ENCODE results near the gene WWOX.

Gene WWOX

DNA sequence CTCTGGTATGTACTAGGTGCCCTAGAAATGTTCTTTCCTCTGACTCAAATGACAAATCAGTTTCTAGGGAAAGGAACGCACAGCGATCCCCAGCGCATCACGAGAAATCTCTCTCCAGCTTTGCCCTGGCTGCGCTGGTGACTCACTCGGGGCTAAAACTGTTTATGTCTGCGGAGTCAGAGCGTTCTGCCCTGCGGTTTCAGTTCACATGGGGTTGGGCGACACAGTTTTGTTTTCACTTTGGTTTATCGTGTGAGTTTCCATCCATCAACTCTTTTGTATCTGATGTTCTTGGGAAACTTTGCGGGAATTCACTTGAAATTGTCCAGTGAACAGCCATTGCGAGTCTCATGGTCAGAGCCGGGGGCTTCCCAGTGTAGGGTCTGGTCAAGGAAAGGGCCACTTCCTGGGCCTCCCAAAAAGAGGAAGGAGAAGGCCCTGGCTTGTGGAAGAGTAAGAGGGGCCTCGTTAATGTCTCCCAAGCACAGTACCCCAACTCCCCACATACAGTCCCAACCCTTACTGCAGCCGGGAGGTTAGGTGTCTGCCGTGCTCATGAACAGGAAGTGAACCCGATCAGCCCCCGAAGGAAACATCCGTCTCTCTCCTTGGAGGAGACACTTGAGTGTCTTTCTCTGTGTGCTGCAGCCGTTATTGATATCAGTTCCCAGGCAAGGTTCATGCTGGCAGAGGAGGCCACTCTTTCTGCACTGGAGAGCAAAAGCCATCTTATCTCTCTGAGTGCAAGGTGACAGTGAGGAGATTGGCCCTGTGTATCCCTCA is 643.2 kb downstream of the WWOX start:
- DNase-seq (ENCODE audit: low spot score) = no peak

DNA sequence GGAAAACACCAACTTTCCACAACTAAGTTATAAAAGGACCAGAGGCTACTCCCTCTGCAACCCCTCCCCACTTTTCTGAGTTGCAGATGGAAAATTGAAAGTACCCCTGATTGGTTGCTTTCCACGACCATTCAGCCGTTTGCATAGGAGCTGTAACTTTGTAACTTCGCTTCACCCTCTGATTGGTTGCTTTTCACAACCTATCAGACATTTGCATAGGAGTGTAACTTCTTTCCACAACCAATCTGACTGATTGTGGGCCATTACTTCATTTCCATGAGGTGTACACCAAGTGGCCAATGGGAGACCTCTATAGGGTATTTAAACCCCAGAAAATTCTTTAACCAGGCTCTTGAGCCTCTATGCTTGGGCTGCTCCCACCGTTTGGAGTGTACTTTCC is 644.1 kb downstream of the WWOX start:
- no peak for DNase-seq (ENCODE audit: low spot score)

GRCh38 chr16:78744099-78744498 is 644.6 kb downstream of the WWOX start:
- no peak for DNase-seq (ENCODE audit: low spot score)

DNA sequence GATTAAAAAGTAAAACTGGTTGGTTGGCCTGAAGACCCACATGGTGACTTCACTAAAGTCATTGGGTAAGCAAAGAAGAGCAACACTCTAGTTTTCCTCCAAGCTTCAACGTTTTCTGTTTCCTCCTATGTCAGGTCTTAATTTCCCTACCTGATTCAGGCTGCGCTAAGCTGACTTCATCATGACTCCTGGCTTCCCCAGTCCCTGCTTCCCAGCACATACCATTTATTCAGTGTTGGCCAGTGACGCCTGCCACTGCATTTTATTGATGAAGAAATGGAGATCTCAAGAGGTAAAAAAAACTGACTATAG is 645.3 kb downstream of the WWOX start:
- no peak for DNase-seq (ENCODE audit: low spot score)

DNA sequence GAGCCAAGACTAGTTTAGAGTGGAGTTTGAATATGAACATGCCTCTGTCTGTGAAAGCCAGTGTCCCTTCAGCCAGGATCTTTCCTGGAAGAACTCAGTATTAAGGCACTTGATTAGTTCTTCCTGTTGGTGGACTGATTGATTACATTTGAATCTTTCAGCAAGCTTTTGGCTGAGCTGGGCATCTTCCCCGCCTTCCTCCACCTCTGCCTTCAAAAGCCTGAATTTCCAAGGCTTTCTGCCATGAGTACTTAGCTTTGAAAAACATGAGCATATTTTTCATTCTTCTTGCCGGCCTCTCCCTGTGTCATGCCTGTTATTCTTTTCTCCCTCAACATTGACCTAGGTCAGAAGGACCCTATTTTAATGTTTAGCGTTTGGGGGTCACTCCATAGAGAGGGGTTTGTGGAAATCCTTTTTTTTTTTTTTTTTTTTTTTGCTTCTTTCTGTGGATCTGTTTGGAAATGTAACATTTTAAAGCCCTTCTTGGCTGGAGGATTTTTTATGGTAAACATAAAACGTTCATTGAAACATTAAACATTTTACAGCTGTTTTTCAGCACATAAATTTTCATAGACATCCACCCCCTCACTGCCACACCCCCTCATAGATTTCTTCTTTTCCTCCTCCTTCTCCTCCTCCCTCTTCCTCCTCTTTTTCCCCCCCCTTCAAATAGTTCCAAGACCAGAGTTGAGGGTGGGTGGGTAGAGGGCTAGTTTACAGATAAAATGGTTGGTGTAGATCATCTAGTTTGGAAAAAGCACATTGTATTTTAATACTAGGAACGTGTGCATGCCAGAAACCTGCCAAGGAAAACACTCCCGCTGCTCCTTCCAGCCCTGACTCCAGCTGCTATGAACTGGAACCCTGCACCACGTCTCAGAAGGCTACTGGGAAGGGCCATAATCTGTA is 645.9 kb downstream of the WWOX start:
- no peak for DNase-seq (ENCODE audit: low spot score)

DNA sequence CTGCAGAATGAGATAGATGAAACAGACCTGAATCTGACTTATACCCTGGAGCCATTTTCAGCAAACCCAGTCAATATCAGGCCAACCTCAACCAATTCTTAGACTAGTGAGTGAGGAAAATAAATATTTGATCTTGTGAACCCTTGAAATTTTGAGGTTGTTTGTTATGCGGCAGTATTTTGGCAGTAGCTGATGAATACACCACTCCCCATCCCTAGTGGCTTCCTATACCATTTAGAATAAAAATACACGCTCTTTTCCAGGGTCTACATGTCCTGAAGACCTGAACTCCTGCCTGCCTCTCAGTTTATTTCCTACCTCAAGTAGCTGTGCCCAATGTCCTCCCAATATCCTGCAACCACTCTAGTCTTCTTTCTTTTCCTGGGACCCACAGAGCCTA is 647.3 kb downstream of the WWOX start:
- no peak for DNase-seq (ENCODE audit: low spot score)

DNA sequence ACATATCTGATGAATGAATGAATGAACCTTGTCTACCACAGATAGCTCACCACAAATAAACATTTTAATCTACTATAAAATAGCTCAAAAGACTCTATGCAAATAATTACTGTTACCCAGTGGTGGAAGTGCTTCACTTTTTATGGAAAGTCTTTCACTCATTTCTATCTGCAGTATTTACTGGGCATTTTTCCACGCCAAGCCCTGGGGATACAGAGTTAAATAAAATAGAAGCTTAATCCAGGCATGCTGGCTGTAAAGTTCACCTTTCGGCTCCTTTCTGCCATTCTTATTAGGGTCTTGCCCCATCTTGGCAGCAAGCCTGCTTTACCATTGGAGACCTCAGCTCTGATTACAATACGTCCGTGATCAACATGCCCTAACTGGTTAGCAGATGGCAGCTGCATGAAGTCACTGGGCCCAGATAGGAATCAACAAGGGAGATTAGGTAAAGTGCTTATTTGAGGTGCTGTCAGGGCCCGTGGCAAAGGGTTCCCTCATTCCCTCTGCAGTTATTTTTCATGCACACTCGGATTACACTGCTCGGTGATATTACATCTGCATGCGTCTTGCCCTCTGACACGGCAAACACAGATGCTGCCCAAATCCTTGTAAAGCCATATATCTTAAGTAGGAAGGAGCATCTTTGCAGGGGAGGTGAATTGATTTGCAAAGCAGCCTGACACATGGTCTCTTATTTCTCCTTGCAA is 648.9 kb downstream of the WWOX start:
- no peak for DNase-seq (ENCODE audit: low spot score)

GRCh38 chr16:78749745-78750268 is 650.4 kb downstream of the WWOX start:
- DNase-seq (ENCODE audit: low spot score) = no peak

GRCh38 chr16:78750611-78751010 is 651.2 kb downstream of the WWOX start:
- no peak for DNase-seq (ENCODE audit: low spot score)

- DNase-seq (ENCODE audit: low spot score) = no peak
Observed at GRCh38 chr16:78751601-78752000, 652.1 kb downstream of the WWOX start.

DNA sequence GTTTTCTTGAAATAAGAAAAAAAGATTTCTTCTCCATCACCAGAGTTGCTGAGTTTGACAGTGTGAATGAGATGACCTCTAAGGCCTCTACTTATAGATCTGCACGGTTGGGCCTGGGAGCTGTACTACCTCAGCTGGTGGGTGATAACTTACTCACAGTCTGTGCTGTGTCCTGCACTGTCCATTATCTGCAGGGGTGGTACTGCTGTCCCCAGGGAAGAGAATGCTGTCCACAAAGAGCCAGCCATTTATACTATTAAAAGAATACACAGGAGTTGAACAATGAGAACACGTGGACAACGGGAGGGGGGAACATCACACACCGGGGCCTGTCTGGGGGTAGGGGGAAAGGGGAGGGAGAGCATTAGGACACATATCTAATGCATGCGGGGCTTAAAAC is 655.3 kb downstream of the WWOX start:
- DNase-seq (ENCODE audit: low spot score) = no peak

DNA sequence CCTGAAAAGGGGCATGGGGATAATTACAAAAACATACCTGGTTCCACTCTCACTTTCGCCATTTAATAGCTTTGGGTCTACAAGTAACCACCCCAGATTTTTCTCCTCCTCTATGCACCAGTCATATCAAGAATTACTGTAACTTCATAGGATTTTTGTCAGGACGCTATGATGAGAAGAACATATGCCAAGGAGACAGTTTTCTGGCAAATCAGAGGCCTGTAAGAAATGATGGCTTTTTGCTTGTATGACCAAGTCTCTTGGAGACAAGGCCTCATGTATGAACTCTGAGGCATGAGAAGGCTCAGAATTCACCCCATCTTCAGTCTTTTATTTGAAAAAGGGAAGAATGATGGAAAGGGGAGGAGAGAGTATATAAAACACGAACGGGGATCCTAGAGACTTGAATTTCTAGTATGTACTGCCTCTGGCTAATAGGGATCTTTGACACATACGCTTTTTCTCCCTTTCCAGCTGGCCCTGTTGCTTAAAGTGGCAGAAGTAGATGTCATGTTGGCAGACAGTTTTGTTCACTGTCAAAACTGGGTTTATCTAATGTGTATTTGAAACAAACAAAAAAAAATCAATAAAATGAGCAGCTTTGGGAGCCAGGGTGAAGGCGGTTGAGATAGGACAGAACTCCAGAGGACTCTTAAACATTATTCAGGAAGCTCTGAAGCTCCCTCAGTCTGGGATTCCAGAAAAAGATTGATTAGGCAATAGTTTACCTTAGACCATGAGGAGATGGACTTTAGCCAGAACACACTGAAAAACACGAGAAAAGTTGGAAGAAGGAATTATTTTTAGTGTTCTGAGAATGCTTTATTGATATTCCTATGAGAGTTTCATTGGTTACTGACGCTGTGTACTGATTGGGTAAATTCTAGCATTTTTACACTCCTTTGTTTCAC is 656.6 kb downstream of the WWOX start:
- no peak for DNase-seq (ENCODE audit: low spot score)

DNA sequence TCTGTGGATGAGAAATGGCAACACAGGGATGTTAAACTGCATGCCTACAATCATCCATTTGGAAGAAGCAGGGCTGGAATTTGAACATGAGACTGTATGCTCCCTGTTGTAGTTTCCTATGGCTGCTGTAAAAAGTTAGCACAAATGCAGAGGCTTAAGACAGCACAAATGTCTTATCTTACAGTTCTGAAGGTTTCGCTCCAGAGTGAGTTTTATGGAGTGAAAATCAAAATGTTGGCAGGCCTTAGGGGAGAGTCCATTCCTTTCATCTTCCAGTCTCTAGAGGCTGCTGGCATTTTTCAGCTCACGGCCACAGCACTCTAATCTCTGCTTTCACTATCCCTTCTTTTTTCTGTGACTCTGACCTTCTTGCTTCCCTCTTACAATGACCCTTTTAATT is 660.1 kb downstream of the WWOX start:
- no peak for DNase-seq (ENCODE audit: low spot score)

DNA sequence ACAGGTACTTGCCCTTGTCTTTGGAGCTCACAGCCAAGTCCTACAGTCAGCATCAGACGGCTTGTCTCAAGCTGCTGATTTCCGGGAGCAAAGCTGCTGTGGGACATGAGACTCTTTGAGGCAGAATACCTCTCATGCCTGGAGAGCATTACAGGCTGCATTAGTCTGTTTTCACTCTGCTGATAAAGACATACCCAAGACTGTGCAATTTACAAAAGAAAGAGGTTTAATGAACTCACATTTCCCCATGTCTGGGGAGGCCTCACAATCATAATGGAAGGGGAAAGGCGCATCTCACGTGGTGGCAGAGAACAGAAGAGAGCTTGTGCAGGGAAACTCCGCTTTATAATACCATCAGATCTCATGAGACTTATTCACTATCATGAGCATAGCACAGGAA is 661.2 kb downstream of the WWOX start:
- no peak for DNase-seq (ENCODE audit: low spot score)

- DNase-seq (ENCODE audit: low spot score) = no peak
Observed at GRCh38 chr16:78761427-78761826, 662.0 kb downstream of the WWOX start.

GRCh38 chr16:78762222-78762621 is 662.8 kb downstream of the WWOX start:
- DNase-seq (ENCODE audit: low spot score) = no peak

GRCh38 chr16:78763821-78764440 is 664.5 kb downstream of the WWOX start:
- DNase-seq (ENCODE audit: low spot score) = no peak

DNA sequence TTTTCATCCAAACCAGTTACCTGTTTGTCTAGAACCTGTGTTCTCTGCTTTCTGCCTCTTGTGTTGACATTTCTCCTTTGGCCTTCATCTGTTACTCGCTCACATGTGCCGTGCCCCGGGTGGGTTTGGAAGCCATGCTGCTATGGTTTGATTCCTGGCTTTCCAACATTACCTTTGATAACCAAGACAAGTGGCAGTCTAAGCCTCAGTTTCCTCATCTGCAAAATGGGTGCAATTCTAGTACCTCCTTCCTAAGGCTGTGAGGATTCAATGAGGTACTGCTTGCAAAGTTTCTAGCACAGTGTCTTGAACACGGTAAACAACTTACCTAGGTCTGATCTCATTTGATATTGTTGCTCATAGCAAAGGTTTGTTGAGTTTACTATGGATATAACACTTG is 665.0 kb downstream of the WWOX start:
- DNase-seq (ENCODE audit: low spot score) = no peak

GRCh38 chr16:78768226-78768625 is 668.8 kb downstream of the WWOX start:
- no peak for DNase-seq (ENCODE audit: low spot score)

DNA sequence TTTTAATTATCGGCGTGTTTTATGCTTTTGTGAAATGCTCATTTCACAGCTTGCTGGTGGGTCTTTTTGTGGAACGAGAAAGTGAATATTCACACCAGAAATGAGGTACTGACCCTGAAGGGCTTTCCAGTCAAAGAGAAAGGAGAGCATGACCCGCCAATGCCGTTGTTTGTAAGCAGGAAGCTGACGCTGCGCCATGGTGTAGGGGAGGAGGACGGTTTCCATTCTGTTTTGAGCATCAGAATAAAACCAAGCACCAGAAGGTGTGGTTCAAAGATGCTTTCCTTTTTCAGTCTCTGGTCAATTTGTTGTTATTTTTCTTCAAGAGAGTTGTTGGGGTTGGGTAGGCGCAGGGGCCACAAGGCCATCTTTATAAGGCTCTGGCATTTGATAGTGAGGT is 669.3 kb downstream of the WWOX start:
- DNase-seq (ENCODE audit: low spot score) = no peak

Data from kidney capillary endothelial cell (primary cell).